ENCODE measurements around the gene ARID3A.

- TF ChIP-seq EZH2phosphoT487 (IDR thresholded peaks at IDR 0.05; ENCODE audit: borderline replicate concordance) (no peak), CTCF (conservative IDR thresholded peaks at IDR 0.05; ENCODE audit: low read length) (no peak)
These were observed 64.3 kb downstream of the ARID3A start for GRCh38 chr19:990119-990571.

Data from Loucy (cell line).